HEK293 (cell line): ENCODE data around the gene FRA10AC1.

Experiments used
- ZNF157 ChIP-seq: fragments of 450-650 bp; formaldehyde crosslinking; IDR thresholded peaks from 2 replicates; pipeline ENCODE4 v1.5.1; 2016; ENCODE audit warnings: missing biosample characterization, missing genetic modification characterization
- ZNF274 ChIP-seq, 2 experiments: fragments of 200-500 bp in 1 of 2; fragments of 450-650 bp in 1 of 2; sonication (Bioruptor generic) in 1 of 2; formaldehyde crosslinking in 1 of 2; IDR thresholded peaks; 2 replicates each; pipeline versions ENCODE4 v1.5.1 to v1.6.1; 2014 to 2016; ENCODE audit warnings: borderline replicate concordance in 1 of 2, inconsistent platforms in 1 of 2, low read length in 1 of 2, missing biosample characterization in 1 of 2, missing genetic modification characterization in 1 of 2
- ZNF610 ChIP-seq: fragments of 450-650 bp; formaldehyde crosslinking; IDR thresholded peaks from 2 replicates; pipeline ENCODE4 v1.5.1; 2016; ENCODE audit warnings: missing biosample characterization, missing genetic modification characterization, borderline replicate concordance
- TF ChIP-seq, protein P1 (sequence below): fragments of 450-650 bp; formaldehyde crosslinking; IDR thresholded peaks from 2 replicates; pipeline ENCODE4 v1.5.1; 2016; ENCODE audit warnings: missing biosample characterization, missing genetic modification characterization
- TF ChIP-seq, protein P2 (sequence below): fragments of 450-650 bp; formaldehyde crosslinking; IDR thresholded peaks from 2 replicates; pipeline ENCODE4 v1.5.1; 2016; ENCODE audit warnings: missing biosample characterization, missing genetic modification characterization
- TF ChIP-seq, protein P3 (sequence below): fragments of 450-650 bp; formaldehyde crosslinking; IDR thresholded peaks from 2 replicates; pipeline ENCODE4 v1.5.1; 2016; ENCODE audit warnings: missing biosample characterization, missing genetic modification characterization
- TF ChIP-seq, protein P4 (sequence below): fragments of 450-650 bp; formaldehyde crosslinking; IDR thresholded peaks from 2 replicates; pipeline ENCODE4 v1.5.1; 2016; ENCODE audit warnings: missing biosample characterization, missing genetic modification characterization

DNA sequence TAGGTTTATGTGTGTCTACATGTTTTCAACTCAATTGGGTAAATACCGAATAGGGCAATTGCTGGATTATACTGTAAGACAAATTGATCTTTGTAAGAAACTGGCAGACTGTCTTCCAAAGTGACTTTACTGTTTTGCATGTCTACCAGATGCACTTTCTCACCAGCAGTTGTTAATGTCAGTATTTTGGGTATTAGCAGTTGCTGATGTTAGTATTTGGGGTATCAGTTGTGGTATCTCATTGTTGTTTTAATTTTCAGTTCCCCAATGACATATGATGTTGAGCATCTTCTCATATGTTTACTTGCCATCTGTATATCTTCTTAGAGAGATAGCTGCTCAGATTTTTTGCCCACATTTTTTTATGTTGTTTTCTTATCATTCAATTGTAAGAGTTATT lies 79.5 kb downstream of the FRA10AC1 start:
- TF ChIP-seq, protein P1, sequence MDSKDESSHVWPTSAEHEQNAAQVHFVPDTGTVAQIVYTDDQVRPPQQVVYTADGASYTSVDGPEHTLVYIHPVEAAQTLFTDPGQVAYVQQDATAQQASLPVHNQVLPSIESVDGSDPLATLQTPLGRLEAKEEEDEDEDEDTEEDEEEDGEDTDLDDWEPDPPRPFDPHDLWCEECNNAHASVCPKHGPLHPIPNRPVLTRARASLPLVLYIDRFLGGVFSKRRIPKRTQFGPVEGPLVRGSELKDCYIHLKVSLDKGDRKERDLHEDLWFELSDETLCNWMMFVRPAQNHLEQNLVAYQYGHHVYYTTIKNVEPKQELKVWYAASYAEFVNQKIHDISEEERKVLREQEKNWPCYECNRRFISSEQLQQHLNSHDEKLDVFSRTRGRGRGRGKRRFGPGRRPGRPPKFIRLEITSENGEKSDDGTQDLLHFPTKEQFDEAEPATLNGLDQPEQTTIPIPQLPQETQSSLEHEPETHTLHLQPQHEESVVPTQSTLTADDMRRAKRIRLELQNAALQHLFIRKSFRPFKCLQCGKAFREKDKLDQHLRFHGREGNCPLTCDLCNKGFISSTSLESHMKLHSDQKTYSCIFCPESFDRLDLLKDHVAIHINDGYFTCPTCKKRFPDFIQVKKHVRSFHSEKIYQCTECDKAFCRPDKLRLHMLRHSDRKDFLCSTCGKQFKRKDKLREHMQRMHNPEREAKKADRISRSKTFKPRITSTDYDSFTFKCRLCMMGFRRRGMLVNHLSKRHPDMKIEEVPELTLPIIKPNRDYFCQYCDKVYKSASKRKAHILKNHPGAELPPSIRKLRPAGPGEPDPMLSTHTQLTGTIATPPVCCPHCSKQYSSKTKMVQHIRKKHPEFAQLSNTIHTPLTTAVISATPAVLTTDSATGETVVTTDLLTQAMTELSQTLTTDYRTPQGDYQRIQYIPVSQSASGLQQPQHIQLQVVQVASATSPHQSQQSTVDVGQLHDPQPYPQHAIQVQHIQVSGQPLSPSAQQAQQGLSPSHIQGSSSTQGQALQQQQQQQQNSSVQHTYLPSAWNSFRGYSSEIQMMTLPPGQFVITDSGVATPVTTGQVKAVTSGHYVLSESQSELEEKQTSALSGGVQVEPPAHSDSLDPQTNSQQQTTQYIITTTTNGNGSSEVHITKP (tag by site-specific recombination): no peak
- TF ChIP-seq, protein P2, sequence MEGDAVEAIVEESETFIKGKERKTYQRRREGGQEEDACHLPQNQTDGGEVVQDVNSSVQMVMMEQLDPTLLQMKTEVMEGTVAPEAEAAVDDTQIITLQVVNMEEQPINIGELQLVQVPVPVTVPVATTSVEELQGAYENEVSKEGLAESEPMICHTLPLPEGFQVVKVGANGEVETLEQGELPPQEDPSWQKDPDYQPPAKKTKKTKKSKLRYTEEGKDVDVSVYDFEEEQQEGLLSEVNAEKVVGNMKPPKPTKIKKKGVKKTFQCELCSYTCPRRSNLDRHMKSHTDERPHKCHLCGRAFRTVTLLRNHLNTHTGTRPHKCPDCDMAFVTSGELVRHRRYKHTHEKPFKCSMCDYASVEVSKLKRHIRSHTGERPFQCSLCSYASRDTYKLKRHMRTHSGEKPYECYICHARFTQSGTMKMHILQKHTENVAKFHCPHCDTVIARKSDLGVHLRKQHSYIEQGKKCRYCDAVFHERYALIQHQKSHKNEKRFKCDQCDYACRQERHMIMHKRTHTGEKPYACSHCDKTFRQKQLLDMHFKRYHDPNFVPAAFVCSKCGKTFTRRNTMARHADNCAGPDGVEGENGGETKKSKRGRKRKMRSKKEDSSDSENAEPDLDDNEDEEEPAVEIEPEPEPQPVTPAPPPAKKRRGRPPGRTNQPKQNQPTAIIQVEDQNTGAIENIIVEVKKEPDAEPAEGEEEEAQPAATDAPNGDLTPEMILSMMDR: no peak
- no peak for TF ChIP-seq ZNF157 (tag by site-specific recombination)
- TF ChIP-seq, protein P3, sequence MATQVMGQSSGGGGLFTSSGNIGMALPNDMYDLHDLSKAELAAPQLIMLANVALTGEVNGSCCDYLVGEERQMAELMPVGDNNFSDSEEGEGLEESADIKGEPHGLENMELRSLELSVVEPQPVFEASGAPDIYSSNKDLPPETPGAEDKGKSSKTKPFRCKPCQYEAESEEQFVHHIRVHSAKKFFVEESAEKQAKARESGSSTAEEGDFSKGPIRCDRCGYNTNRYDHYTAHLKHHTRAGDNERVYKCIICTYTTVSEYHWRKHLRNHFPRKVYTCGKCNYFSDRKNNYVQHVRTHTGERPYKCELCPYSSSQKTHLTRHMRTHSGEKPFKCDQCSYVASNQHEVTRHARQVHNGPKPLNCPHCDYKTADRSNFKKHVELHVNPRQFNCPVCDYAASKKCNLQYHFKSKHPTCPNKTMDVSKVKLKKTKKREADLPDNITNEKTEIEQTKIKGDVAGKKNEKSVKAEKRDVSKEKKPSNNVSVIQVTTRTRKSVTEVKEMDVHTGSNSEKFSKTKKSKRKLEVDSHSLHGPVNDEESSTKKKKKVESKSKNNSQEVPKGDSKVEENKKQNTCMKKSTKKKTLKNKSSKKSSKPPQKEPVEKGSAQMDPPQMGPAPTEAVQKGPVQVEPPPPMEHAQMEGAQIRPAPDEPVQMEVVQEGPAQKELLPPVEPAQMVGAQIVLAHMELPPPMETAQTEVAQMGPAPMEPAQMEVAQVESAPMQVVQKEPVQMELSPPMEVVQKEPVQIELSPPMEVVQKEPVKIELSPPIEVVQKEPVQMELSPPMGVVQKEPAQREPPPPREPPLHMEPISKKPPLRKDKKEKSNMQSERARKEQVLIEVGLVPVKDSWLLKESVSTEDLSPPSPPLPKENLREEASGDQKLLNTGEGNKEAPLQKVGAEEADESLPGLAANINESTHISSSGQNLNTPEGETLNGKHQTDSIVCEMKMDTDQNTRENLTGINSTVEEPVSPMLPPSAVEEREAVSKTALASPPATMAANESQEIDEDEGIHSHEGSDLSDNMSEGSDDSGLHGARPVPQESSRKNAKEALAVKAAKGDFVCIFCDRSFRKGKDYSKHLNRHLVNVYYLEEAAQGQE: no peak
- TF ChIP-seq ZNF274 (IDR thresholded peaks at IDR 0.05; ENCODE audit: low read length): no peak
- no peak for TF ChIP-seq ZNF274 (tag by site-specific recombination; IDR thresholded peaks at IDR 0.05; ENCODE audit: borderline replicate concordance)
- TF ChIP-seq, protein P4, sequence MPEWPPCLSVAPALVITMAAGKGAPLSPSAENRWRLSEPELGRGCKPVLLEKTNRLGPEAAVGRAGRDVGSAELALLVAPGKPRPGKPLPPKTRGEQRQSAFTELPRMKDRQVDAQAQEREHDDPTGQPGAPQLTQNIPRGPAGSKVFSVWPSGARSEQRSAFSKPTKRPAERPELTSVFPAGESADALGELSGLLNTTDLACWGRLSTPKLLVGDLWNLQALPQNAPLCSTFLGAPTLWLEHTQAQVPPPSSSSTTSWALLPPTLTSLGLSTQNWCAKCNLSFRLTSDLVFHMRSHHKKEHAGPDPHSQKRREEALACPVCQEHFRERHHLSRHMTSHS: no peak
- no peak for TF ChIP-seq ZNF610
